ENCODE measurements around the gene SLC25A38. TPM values are rescaled to one million over a fixed set of nuclear protein-coding genes. Genes with fewer than 3 reads are reported as not detected.

The SLC25A38 gene
- total and polyA plus RNA-seq, 2 donors (not counting 1 experiment from before 2014, with no cell fraction given): 22.0 to 23.3 TPM

GRCh38 chr3:39408493-39409372, 25.6 kb downstream of the SLC25A38 start:
- peaks cover 18% of the 10 kb centered on the region for H3K36me3 ChIP-seq (ENCODE audit: control insufficient read depth, insufficient read depth, low read length)
- no peak overlapping the region for H3K27ac ChIP-seq (ENCODE audit: insufficient read depth, low read length)
- H3K27me3 ChIP-seq (ENCODE audit: control insufficient read depth, insufficient read depth, low read length): no peaks in the 10 kb centered on the region
- DNase-seq (ENCODE audit: low read depth in 2 of 2): no peak
- no peaks in the 10 kb centered on the region for H4K20me1 ChIP-seq (ENCODE audit: control insufficient read depth, extremely low read depth, insufficient read depth, low read length)
- H3K4me3 ChIP-seq (replicated peaks in 1 of 4; ENCODE audit: control extremely low read depth in 1 of 4, insufficient read depth in 1 of 4, low read depth in 3 of 4, low read length in 4 of 4): peak overlapping the region; percentile 90 to 99 (median 92)
- peaks cover 39% of the 10 kb centered on the region for H3K79me2 ChIP-seq (ENCODE audit: control insufficient read depth, insufficient read depth, low read length)
- peaks cover 11% of the 10 kb centered on the region for H3K4me1 ChIP-seq (ENCODE audit: control insufficient read depth, extremely low read depth, insufficient read depth, low read length)
- H3K4me2 ChIP-seq (ENCODE audit: extremely low read depth, insufficient read depth, low read length): peak overlapping the region; percentile 94
- no peak for TF ChIP-seq CTCF (conservative IDR thresholded peaks at IDR 0.05 in 1 of 2, IDR thresholded peaks at IDR 0.05 in 1 of 2; ENCODE audit: low read depth in 1 of 2, low read length in 2 of 2)
- TF ChIP-seq EZH2 (IDR thresholded peaks at IDR 0.05; ENCODE audit: low read length, missing control alignments): no peak
- no peak overlapping the region for H2AFZ ChIP-seq (ENCODE audit: low read length)
- H3K9me3 ChIP-seq (ENCODE audit: control insufficient read depth, insufficient read depth, low read depth, low read length): no peaks in the 10 kb centered on the region
- H3K9ac ChIP-seq (ENCODE audit: insufficient read depth, low read length): no peak overlapping the region

DNA sequence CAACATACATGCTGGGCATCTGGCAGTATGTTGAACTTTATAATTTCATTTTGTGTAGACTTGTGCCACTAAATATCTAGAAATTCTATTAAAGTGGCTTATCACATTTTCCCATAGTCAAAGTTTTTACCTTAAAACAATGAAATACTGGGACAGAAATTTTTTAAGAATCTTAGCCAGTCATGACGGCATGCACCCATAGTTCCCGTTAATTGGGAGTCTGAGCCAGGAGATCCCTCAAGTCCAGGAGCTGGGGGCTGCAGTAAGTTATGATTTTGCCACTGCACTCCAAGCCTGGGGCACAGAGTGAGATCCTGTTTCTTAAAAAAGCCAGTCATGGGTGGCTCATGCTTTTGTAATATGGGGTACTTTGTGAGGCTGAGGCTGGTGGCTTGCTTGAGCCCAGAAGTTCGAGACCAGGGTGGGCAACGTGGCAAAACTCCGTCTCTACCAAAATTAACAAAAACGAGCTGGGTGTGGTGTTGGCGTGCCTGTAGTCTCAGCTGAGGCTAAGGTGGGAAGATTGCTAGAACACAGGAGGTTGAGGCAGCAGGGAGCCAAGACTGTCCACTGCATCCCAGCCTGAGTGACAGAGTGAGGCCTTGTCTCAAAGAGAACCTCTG, 26.5 kb downstream of the SLC25A38 start:
- peak overlapping the region; percentile 37 for H3K4me2 ChIP-seq (ENCODE audit: extremely low read depth, insufficient read depth, low read length)
- peaks cover 11% of the 10 kb centered on the region for H3K4me1 ChIP-seq (ENCODE audit: control insufficient read depth, extremely low read depth, insufficient read depth, low read length)
- no peak overlapping the region for H2AFZ ChIP-seq (ENCODE audit: low read length)
- DNase-seq (ENCODE audit: low read depth in 2 of 2): no peak
- H4K20me1 ChIP-seq (ENCODE audit: control insufficient read depth, extremely low read depth, insufficient read depth, low read length): no peaks in the 10 kb centered on the region
- H3K9ac ChIP-seq (ENCODE audit: insufficient read depth, low read length): no peak overlapping the region
- peaks cover 39% of the 10 kb centered on the region for H3K79me2 ChIP-seq (ENCODE audit: control insufficient read depth, insufficient read depth, low read length)
- H3K36me3 ChIP-seq (ENCODE audit: control insufficient read depth, insufficient read depth, low read length): peaks cover 25% of the 10 kb centered on the region
- TF ChIP-seq EZH2 (IDR thresholded peaks at IDR 0.05; ENCODE audit: low read length, missing control alignments) (no peak), CTCF (conservative IDR thresholded peaks at IDR 0.05 in 1 of 2, IDR thresholded peaks at IDR 0.05 in 1 of 2; ENCODE audit: low read depth in 1 of 2, low read length in 2 of 2) (no peak)
- H3K9me3 ChIP-seq (ENCODE audit: control insufficient read depth, insufficient read depth, low read depth, low read length): no peaks in the 10 kb centered on the region
- H3K27ac ChIP-seq (ENCODE audit: insufficient read depth, low read length): no peak overlapping the region
- H3K27me3 ChIP-seq (ENCODE audit: control insufficient read depth, insufficient read depth, low read length): no peaks in the 10 kb centered on the region
- peak overlapping the region in 1 of 4 experiments; percentile 14 for H3K4me3 ChIP-seq (replicated peaks in 1 of 4; ENCODE audit: control extremely low read depth in 1 of 4, insufficient read depth in 1 of 4, low read depth in 3 of 4, low read length in 4 of 4)

DNA sequence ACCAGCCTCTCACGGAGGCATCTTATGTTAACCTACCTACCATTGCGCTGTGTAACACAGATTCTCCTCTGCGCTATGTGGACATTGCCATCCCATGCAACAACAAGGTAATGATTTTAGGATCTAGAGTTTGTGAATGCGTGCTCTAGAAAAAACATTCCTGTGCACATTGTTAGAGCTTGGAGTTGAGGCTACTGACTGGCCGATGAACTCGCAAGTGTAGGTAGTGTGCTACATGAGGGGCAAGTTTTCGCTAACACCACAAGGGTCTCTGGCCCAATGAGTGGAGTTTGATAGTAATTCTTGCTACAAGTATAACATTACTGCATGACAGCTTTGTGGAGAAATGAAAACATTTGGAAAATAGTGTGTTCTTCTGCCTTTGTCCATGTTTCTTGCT, 27.7 kb downstream of the SLC25A38 start:
- H3K79me2 ChIP-seq (ENCODE audit: control insufficient read depth, insufficient read depth, low read length): peaks cover 39% of the 10 kb centered on the region
- H3K36me3 ChIP-seq (ENCODE audit: control insufficient read depth, insufficient read depth, low read length): peaks cover 25% of the 10 kb centered on the region
- no peaks in the 10 kb centered on the region for H3K9me3 ChIP-seq (ENCODE audit: control insufficient read depth, insufficient read depth, low read depth, low read length)
- no peak for TF ChIP-seq EZH2 (IDR thresholded peaks at IDR 0.05; ENCODE audit: low read length, missing control alignments)
- no peak for TF ChIP-seq CTCF (conservative IDR thresholded peaks at IDR 0.05 in 1 of 2, IDR thresholded peaks at IDR 0.05 in 1 of 2; ENCODE audit: low read depth in 1 of 2, low read length in 2 of 2)
- DNase-seq (ENCODE audit: low read depth in 2 of 2): no peak
- H2AFZ ChIP-seq (ENCODE audit: low read length): no peak overlapping the region
- no peaks in the 10 kb centered on the region for H3K27me3 ChIP-seq (ENCODE audit: control insufficient read depth, insufficient read depth, low read length)
- no peak overlapping the region for H3K27ac ChIP-seq (ENCODE audit: insufficient read depth, low read length)
- H3K4me3 ChIP-seq (replicated peaks in 1 of 4; ENCODE audit: control extremely low read depth in 1 of 4, insufficient read depth in 1 of 4, low read depth in 3 of 4, low read length in 4 of 4): no peak overlapping the region
- no peaks in the 10 kb centered on the region for H4K20me1 ChIP-seq (ENCODE audit: control insufficient read depth, extremely low read depth, insufficient read depth, low read length)
- no peak overlapping the region for H3K4me2 ChIP-seq (ENCODE audit: extremely low read depth, insufficient read depth, low read length)
- peaks cover 11% of the 10 kb centered on the region for H3K4me1 ChIP-seq (ENCODE audit: control insufficient read depth, extremely low read depth, insufficient read depth, low read length)
- no peak overlapping the region for H3K9ac ChIP-seq (ENCODE audit: insufficient read depth, low read length)
